Cardiac muscle cell (in vitro differentiated cells and primary cell): Measurements from ENCODE around the gene BMF. TPM values are rescaled to one million over a fixed set of nuclear protein-coding genes. Genes with fewer than 3 reads are reported as not detected.
"Not testable (repeated sequence)": the region's sequence is repeated elsewhere in the genome, so short reads cannot be mapped to it uniquely, and the experiment has no call there.

ENCODE experiments used
- DNase-seq, 2 donors: peaks; one replicate each; pipeline versions ENCODE4 v3.0.0 to v3.0.0-alpha.2; 2010 to 2017; ENCODE audit warnings: low read depth in 1 of 2, low spot score in 1 of 2
- H3K27ac ChIP-seq: fragments of 200-600 bp; sonication (generic); 2 replicates; pipeline ENCODE4 v1.5.1; 2016
- H3K27me3 ChIP-seq: fragments of 200-600 bp; sonication (generic); 2 replicates; pipeline ENCODE4 v1.6.0; 2016; ENCODE audit warnings: control low read depth
- H3K36me3 ChIP-seq: fragments of 200-600 bp; sonication (generic); 2 replicates; pipeline ENCODE4 v1.5.1; 2016; ENCODE audit warnings: control low read depth
- H3K4me1 ChIP-seq: fragments of 200-600 bp; sonication (generic); 2 replicates; pipeline ENCODE4 v1.8.1; 2017; ENCODE audit warnings: low read depth, mild to moderate bottlenecking, mixed run types
- H3K4me3 ChIP-seq: fragments of 200-600 bp; sonication (generic); 2 replicates; pipeline ENCODE4 v1.5.1; 2016; ENCODE audit warnings: mild to moderate bottlenecking
- H3K9me3 ChIP-seq: fragments of 200-600 bp; sonication (generic); 2 replicates; pipeline ENCODE4 v1.5.1; 2017; ENCODE audit warnings: low read depth, mild to moderate bottlenecking, control low read depth
- polyA plus RNA-seq: library from polyadenylated mRNA; unstranded; fragments of >200 nt; fragmentation: Nextera tagmentation; extraction: Ambion mirVana; gene quantifications from 2 replicates; pipeline ENCODE4 v1.2.1, GENCODE V29; 2016
- total RNA-seq: library from RNA; depleted of rRNA; stranded (reverse); fragments of >200 nt; gene quantifications from 2 replicates; pipeline ENCODE4 v1.2.3, GENCODE V29; 2016
- TF ChIP-seq, protein P1 (sequence below): IDR thresholded peaks from 2 replicates; pipeline ENCODE4 v1.5.1; 2012; ENCODE audit warnings: low read depth, mild to moderate bottlenecking, low read length

BMF gene, protein sequence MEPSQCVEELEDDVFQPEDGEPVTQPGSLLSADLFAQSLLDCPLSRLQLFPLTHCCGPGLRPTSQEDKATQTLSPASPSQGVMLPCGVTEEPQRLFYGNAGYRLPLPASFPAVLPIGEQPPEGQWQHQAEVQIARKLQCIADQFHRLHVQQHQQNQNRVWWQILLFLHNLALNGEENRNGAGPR
- 29.8 and 56.1 TPM in 2 replicates for total RNA-seq
- polyA plus RNA-seq: 8.1 and 26.0 TPM in 2 replicates

DNA sequence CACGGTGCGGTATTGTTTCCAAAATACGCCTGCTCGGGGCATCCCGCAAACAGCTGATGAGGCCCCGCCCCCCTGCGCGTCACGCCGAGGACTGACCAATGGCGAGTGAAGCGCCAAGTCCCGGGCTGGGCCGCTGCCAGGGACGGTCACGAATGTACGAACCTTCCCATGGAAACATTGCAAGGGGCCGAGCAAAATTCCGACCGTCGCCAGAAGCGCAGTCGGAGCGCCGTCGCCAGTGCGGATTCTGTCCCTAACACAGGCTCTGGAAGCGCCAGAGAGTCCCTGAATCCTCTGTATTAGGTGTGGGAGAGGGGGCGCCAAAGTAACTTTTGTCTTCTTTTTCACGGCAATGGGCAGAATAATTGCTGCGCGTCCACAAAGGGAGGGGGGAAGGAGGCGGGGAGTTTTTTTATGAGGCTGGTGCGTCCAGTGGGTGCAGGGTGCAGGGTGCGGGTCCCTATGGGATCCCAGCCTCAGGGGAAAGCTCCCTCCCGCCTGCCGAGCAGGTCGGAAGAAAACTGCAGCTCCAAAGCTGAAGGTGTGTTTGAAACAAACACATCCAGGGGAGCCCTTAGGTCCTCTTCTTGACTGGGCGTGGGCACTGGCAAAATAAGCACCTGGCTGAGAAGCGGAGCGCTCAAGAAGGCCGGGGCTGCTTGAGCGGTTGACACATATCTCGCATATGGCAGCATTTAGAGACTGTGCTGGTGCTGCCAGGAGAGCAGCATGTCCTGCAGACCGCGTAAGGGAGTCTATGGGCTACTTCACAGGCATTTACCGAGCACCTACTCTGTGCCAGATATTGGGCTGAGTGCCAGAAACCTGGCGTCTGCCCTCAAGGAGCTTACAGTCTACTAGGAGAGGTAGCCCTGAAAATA, at the start of gene BMF:
Gene BMF, minus strand, starts transcription at position 25 of the 881 bp plus-strand sequence. CDS start 2,793 bp downstream, outside the sequence.
- Histone ChIP-seq H3K4me3 (peak within 1 kb of the TSS; percentile 86), H3K9me3 (no peaks in the 10 kb centered on the region), H3K27me3 (no peaks in the 10 kb centered on the region), H3K36me3 (no peaks in the 10 kb centered on the region), H3K4me1 (peaks cover 41% of the 10 kb centered on the region), H3K27ac (peak within 1 kb of the TSS; percentile 41)
- TF ChIP-seq, protein P1, sequence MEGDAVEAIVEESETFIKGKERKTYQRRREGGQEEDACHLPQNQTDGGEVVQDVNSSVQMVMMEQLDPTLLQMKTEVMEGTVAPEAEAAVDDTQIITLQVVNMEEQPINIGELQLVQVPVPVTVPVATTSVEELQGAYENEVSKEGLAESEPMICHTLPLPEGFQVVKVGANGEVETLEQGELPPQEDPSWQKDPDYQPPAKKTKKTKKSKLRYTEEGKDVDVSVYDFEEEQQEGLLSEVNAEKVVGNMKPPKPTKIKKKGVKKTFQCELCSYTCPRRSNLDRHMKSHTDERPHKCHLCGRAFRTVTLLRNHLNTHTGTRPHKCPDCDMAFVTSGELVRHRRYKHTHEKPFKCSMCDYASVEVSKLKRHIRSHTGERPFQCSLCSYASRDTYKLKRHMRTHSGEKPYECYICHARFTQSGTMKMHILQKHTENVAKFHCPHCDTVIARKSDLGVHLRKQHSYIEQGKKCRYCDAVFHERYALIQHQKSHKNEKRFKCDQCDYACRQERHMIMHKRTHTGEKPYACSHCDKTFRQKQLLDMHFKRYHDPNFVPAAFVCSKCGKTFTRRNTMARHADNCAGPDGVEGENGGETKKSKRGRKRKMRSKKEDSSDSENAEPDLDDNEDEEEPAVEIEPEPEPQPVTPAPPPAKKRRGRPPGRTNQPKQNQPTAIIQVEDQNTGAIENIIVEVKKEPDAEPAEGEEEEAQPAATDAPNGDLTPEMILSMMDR: peak; percentile 34
- peak; percentile 100 for DNase-seq

DNA sequence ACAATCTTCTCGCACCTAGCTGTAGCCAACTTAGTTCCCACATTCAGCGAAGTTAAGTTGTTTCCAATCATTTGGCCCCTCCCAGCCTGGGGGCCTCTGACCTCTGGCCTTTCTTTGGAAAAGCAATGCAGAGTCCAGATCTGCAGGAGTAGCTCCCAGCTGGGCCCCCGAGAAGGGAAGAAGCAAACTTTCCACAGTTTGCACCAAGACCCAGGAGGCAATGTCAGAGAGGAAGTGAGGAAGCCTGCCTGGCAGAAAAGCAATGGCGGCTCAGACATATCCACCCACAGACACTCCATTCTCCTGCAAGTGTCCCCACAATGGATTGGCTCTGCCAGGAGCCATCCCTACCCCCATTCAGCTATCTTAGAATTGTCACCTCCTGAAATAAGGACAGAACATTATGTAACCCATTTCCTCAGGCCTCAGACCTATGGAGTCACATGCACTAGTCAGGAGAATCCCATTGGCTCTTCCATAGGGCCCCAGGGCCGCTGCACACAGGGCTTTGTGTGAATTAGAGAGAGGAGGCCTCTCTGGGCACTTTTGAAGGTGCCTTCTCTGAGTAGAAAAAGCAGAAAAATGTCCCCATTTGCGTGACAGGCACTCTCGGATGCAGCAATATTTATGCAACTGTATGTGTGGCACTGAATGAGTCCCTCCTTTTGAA, 49.2 kb upstream of the BMF start:
- no peak overlapping the region for H3K27ac ChIP-seq
- no peaks in the 10 kb centered on the region for H3K9me3 ChIP-seq
- H3K4me3 ChIP-seq: no peak overlapping the region
- no peaks in the 10 kb centered on the region for H3K36me3 ChIP-seq
- no peaks in the 10 kb centered on the region for H3K27me3 ChIP-seq
- no peaks in the 10 kb centered on the region for H3K4me1 ChIP-seq
- TF ChIP-seq, protein P1: no peak
- DNase-seq: no peak

DNA sequence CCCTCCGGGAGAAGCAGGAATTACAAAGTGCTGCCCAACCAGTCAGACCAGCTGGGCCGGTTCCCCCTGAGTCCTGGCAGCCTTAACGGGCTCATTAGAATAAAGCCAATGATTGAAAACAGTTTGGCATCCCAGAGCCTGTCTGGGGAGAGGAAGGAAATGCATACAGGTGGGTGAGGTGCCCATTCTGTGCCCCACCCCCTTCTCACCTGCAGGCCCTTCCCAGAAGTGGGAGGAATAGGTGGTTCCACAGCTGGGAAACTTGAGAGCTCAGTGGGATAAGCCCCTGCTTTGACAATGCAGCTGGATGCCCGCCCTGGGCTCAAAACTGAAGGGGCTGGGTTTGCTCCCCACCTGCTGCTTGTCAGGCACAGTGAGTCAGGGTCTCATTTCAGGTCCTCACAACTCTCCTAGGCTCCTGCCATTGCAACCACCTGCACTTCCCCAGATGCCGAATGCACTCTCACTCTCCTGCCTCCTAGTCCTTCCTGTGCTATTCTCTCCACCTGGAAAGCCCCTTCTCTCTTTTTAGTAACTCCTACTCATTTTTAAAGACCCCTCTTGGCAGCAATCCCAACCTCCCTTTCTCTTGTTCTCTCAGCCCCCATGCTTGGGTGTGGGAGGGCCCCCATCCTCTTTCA, 46.7 kb upstream of the BMF start:
- no peaks in the 10 kb centered on the region for H3K27me3 ChIP-seq

DNA sequence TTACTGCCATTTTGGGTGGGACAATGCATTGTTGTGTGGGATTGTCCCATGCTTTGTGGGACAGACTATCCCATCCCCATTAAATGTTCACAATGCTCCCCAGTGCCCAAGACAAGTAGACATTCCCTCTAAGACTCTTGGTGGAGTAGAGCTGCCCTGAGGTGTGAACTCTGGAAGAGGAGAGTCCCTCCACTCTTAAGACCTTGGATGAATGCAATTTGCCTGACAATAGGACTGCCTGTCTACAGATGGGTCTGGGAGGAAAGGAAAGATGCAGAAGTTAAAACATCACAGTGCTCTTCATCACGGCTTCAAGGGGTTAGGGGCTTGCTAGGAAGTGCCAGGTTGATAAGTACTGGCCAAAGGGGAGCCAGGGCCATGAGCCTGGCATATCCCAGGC, 46.1 kb upstream of the BMF start:
- H3K4me3 ChIP-seq, H3K36me3 ChIP-seq, H3K27ac ChIP-seq, H3K9me3 ChIP-seq, DNase-seq, H3K4me1 ChIP-seq, H3K27me3 ChIP-seq: not testable (repeated sequence)

More for the DNA sequence above, 46.7 kb upstream of the BMF start:
- Histone ChIP-seq H3K9me3 (no peaks in the 10 kb centered on the region), H3K4me3 (no peak overlapping the region), H3K36me3 (no peaks in the 10 kb centered on the region), H3K4me1 (no peaks in the 10 kb centered on the region), H3K27ac (no peak overlapping the region)
- DNase-seq: no peak
- TF ChIP-seq, protein P1: no peak

DNA sequence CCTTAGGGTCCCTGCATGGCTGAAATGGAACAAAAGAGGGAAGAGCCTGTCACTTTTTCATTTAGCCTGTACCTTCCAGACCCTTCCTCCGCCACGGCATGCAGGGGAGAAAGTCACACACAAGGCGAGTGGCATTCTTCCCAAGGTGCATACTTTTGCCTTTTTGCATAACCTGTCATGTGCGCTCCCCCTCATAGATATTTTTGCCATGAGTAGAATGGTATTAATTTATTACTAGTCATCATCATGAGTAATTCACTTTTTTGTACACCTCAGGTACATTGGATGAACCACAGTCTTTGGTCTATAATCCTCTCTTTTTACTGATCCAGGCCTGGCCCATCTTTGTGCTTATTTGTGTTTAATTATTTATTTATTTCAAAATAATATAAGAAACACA, 43.3 kb upstream of the BMF start:
- TF ChIP-seq, protein P1: no peak
- H3K9me3 ChIP-seq: no peaks in the 10 kb centered on the region
- H3K27ac ChIP-seq: no peak overlapping the region
- no peaks in the 10 kb centered on the region for H3K4me1 ChIP-seq
- H3K27me3 ChIP-seq: no peaks in the 10 kb centered on the region
- DNase-seq: no peak
- no peak overlapping the region for H3K4me3 ChIP-seq
- no peaks in the 10 kb centered on the region for H3K36me3 ChIP-seq
